Parathyroid adenoma (tissue), 2 donors: ENCODE results near the gene SOX13.

ENCODE experiments used
- H2AFZ ChIP-seq: fragments of 300-600 bp; sonication (generic); one replicate; pipeline ENCODE4 v1.7.0; 2017; ENCODE audit warnings: antibody characterized with exemption, mild to moderate bottlenecking
- H3K27ac ChIP-seq: fragments of 300-600 bp; sonication (generic); one replicate; pipeline ENCODE4 v1.7.0; 2017
- H3K27me3 ChIP-seq: fragments of 300-600 bp; sonication (generic); one replicate; pipeline ENCODE4 v1.7.0; 2017; ENCODE audit warnings: low read length; ENCODE audit not compliant: control insufficient read depth, insufficient read depth
- H3K36me3 ChIP-seq: fragments of 300-600 bp; sonication (generic); one replicate; pipeline ENCODE4 v1.7.0; 2017; ENCODE audit warnings: low read length; ENCODE audit not compliant: control insufficient read depth, insufficient read depth
- H3K4me1 ChIP-seq: fragments of 300-600 bp; sonication (generic); one replicate; pipeline ENCODE4 v1.7.0; 2017; ENCODE audit warnings: control low read depth
- H3K4me2 ChIP-seq: fragments of 300-600 bp; sonication (generic); one replicate; pipeline ENCODE4 v1.7.0; 2017; ENCODE audit warnings: low read length
- H3K4me3 ChIP-seq: fragments of 300-600 bp; sonication (generic); one replicate; pipeline ENCODE4 v1.7.0; 2017; ENCODE audit warnings: low read depth, low read length
- H3K79me2 ChIP-seq: fragments of 300-600 bp; sonication (generic); one replicate; pipeline ENCODE4 v1.7.0; 2017; ENCODE audit warnings: control low read depth
- H3K9ac ChIP-seq: fragments of 300-600 bp; sonication (generic); one replicate; pipeline ENCODE4 v1.7.0; 2017; ENCODE audit warnings: mild to moderate bottlenecking
- H3K9me3 ChIP-seq: fragments of 300-600 bp; sonication (generic); one replicate; pipeline ENCODE4 v1.7.0; 2017; ENCODE audit warnings: low read length; ENCODE audit not compliant: control insufficient read depth
- CTCF ChIP-seq: fragments of 300-600 bp; sonication (generic); IDR thresholded peaks from one replicate; pipeline ENCODE4 v1.7.0; 2017; ENCODE audit warnings: antibody characterized with exemption, mild to moderate bottlenecking
- donor health status: primary hyperparathyroidism.

SOX13 gene

GRCh38 chr1:204115116-204115515 is 42.2 kb downstream of the SOX13 start:
- Histone ChIP-seq H3K27me3 (no peaks in the 10 kb centered on the region), H3K4me1 (peaks cover 16% of the 10 kb centered on the region), H3K4me3 (no peak overlapping the region), H3K9ac (no peak overlapping the region), H3K4me2 (no peak overlapping the region), H3K79me2 (peaks cover 30% of the 10 kb centered on the region), H2AFZ (no peak overlapping the region), H3K9me3 (no peaks in the 10 kb centered on the region), H3K36me3 (no peaks in the 10 kb centered on the region), H3K27ac (no peak overlapping the region)
- TF ChIP-seq CTCF: no peak

GRCh38 chr1:204116539-204116938 is 43.6 kb downstream of the SOX13 start:
- Histone ChIP-seq H2AFZ (no peak overlapping the region), H3K36me3 (no peaks in the 10 kb centered on the region), H3K9ac (no peak overlapping the region), H3K27me3 (no peaks in the 10 kb centered on the region), H3K4me1 (peaks cover 8% of the 10 kb centered on the region), H3K79me2 (peaks cover 24% of the 10 kb centered on the region), H3K9me3 (no peaks in the 10 kb centered on the region), H3K4me2 (no peak overlapping the region), H3K27ac (no peak overlapping the region), H3K4me3 (no peak overlapping the region)
- no peak for TF ChIP-seq CTCF

- Histone ChIP-seq H3K4me2 (no peak overlapping the region), H3K4me1 (no peaks in the 10 kb centered on the region), H3K27me3 (no peaks in the 10 kb centered on the region), H3K4me3 (no peak overlapping the region), H2AFZ (no peak overlapping the region), H3K27ac (no peak overlapping the region), H3K36me3 (no peaks in the 10 kb centered on the region), H3K79me2 (peaks cover 2% of the 10 kb centered on the region), H3K9ac (no peak overlapping the region), H3K9me3 (no peaks in the 10 kb centered on the region)
- TF ChIP-seq CTCF: no peak
These were observed 49.1 kb downstream of the SOX13 start for GRCh38 chr1:204121840-204122555.

- Histone ChIP-seq H3K9ac (no peak overlapping the region), H3K4me2 (no peak overlapping the region), H3K27ac (no peak overlapping the region), H3K4me1 (peaks cover 8% of the 10 kb centered on the region), H3K36me3 (no peaks in the 10 kb centered on the region), H3K27me3 (no peaks in the 10 kb centered on the region), H3K4me3 (no peak overlapping the region), H3K79me2 (no peaks in the 10 kb centered on the region), H3K9me3 (no peaks in the 10 kb centered on the region), H2AFZ (no peak overlapping the region)
- peak; percentile 14 for TF ChIP-seq CTCF
These were observed 50.5 kb downstream of the SOX13 start for GRCh38 chr1:204123376-204123775.

GRCh38 chr1:204124639-204125038 is 51.7 kb downstream of the SOX13 start:
- no peak for TF ChIP-seq CTCF
- Histone ChIP-seq H3K27me3 (no peaks in the 10 kb centered on the region), H3K79me2 (no peaks in the 10 kb centered on the region), H3K4me1 (peaks cover 16% of the 10 kb centered on the region), H3K9ac (no peak overlapping the region), H3K27ac (no peak overlapping the region), H3K36me3 (no peaks in the 10 kb centered on the region), H3K4me3 (no peak overlapping the region), H3K4me2 (no peak overlapping the region), H3K9me3 (no peaks in the 10 kb centered on the region), H2AFZ (no peak overlapping the region)
